ENCODE data around the gene MYO10.

DNA sequence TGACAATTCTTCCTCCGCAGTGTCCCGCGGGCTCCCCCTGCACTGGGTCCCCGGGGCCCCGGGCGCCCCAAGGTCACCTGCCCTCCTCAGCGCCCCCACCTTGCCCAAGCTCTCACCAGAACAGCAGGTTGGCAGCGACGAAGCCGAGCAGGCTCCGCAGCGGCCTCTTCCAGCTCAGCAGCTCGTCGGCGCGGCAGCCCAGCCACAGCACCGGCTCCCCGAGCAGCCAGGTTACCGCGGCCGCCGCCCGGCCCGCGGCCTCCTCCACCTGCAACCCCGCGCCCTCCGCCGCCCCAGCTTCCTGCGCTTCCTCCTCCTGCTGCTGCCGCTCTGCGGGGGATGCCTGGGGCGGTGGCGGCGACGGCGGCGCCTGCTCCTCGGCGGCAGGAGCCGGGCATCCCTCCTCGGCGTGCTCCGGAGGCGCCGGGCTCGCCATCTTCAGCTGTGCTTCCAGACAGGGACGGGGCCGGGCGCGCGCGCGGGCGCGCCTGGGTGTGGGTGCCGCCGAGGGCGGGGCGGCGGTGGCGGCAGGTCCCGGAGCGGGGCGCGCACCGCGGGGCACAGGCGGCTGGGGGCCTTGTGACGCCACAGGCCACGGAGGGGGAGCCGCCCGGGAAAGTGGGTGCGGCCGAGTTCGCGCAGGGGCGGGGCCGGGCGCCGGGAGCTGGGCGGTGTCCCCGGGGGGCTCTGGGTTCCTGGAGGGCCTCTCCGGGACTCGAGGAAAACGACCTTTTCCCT, 319.4 kb downstream of the MYO10 start, which contains the start of gene RETREG1:
- TF ChIP-seq ZC3H10 (CRISPR knock-in tag; IDR thresholded peaks at IDR 0.05) (no peak), OSR1 (CRISPR knock-in tag; IDR thresholded peaks at IDR 0.05) (no peak), RARB (CRISPR knock-in tag; IDR thresholded peaks at IDR 0.05) (no peak), PPARA (CRISPR knock-in tag; IDR thresholded peaks at IDR 0.05; ENCODE audit: borderline replicate concordance) (no peak), ARNTL (CRISPR knock-in tag; IDR thresholded peaks at IDR 0.05; ENCODE audit: borderline replicate concordance, low read depth) (no peak), SNAI2 (CRISPR knock-in tag; IDR thresholded peaks at IDR 0.05) (no peak), ZNF70 (CRISPR knock-in tag; IDR thresholded peaks at IDR 0.05) (no peak), BACH2 (CRISPR knock-in tag; IDR thresholded peaks at IDR 0.05; ENCODE audit: borderline replicate concordance) (no peak), ZFP30 (CRISPR knock-in tag; IDR thresholded peaks at IDR 0.05) (no peak), ISL1 (CRISPR knock-in tag; IDR thresholded peaks at IDR 0.05) (no peak), ZNF565 (CRISPR knock-in tag; conservative IDR thresholded peaks at IDR 0.05; ENCODE audit: low read depth) (no peak)
- TF ChIP-seq, protein P1, sequence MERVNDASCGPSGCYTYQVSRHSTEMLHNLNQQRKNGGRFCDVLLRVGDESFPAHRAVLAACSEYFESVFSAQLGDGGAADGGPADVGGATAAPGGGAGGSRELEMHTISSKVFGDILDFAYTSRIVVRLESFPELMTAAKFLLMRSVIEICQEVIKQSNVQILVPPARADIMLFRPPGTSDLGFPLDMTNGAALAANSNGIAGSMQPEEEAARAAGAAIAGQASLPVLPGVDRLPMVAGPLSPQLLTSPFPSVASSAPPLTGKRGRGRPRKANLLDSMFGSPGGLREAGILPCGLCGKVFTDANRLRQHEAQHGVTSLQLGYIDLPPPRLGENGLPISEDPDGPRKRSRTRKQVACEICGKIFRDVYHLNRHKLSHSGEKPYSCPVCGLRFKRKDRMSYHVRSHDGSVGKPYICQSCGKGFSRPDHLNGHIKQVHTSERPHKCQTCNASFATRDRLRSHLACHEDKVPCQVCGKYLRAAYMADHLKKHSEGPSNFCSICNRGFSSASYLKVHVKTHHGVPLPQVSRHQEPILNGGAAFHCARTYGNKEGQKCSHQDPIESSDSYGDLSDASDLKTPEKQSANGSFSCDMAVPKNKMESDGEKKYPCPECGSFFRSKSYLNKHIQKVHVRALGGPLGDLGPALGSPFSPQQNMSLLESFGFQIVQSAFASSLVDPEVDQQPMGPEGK (CRISPR knock-in tag; IDR thresholded peaks at IDR 0.05; ENCODE audit: borderline replicate concordance): no peak
- TF ChIP-seq, protein P2, sequence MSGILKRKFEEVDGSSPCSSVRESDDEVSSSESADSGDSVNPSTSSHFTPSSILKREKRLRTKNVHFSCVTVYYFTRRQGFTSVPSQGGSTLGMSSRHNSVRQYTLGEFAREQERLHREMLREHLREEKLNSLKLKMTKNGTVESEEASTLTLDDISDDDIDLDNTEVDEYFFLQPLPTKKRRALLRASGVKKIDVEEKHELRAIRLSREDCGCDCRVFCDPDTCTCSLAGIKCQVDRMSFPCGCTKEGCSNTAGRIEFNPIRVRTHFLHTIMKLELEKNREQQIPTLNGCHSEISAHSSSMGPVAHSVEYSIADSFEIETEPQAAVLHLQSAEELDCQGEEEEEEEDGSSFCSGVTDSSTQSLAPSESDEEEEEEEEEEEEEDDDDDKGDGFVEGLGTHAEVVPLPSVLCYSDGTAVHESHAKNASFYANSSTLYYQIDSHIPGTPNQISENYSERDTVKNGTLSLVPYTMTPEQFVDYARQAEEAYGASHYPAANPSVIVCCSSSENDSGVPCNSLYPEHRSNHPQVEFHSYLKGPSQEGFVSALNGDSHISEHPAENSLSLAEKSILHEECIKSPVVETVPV (CRISPR knock-in tag; IDR thresholded peaks at IDR 0.05): no peak
- TF ChIP-seq, protein P3, sequence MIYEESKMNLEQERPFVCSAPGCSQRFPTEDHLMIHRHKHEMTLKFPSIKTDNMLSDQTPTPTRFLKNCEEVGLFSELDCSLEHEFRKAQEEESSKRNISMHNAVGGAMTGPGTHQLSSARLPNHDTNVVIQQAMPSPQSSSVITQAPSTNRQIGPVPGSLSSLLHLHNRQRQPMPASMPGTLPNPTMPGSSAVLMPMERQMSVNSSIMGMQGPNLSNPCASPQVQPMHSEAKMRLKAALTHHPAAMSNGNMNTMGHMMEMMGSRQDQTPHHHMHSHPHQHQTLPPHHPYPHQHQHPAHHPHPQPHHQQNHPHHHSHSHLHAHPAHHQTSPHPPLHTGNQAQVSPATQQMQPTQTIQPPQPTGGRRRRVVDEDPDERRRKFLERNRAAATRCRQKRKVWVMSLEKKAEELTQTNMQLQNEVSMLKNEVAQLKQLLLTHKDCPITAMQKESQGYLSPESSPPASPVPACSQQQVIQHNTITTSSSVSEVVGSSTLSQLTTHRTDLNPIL (CRISPR knock-in tag; IDR thresholded peaks at IDR 0.05; ENCODE audit: low read depth): no peak
